Naive B cell (primary cell): ENCODE results near the gene DUSP28. TPM values are rescaled to one million over a fixed set of nuclear protein-coding genes. Genes with fewer than 3 reads are reported as not detected.

ENCODE experiments used
- ATAC-seq, 2 donors: fragments of 150-1000 bp; cut with Tn5 transposase; 2 replicates each; pipeline ENCODE4 v1.10.0; 2021; ENCODE audit warnings: low read depth in 2 of 2, mild to moderate bottlenecking in 2 of 2, moderate library complexity in 2 of 2
- DNase-seq: peaks from one replicate; pipeline ENCODE4 v3.0.0; 2022
- H3K27ac Mint-ChIP-seq, 6 donors: one replicate each; pipeline ENCODE4 v1.8.0; 2020 to 2022; ENCODE audit warnings: mild to moderate bottlenecking in 6 of 6, mixed read lengths in 6 of 6, moderate library complexity in 5 of 6, inconsistent platforms in 2 of 6
- H3K27me3 Mint-ChIP-seq, 3 donors: one replicate each; pipeline ENCODE4 v1.8.0; 2021 to 2022; ENCODE audit warnings: mixed read lengths in 3 of 3, mild to moderate bottlenecking in 1 of 3
- H3K36me3 Mint-ChIP-seq, 2 donors: one replicate each; pipeline ENCODE4 v1.8.0; 2020 to 2022; ENCODE audit warnings: mixed read lengths in 2 of 2, inconsistent platforms in 1 of 2, mild to moderate bottlenecking in 1 of 2
- H3K4me1 Mint-ChIP-seq, 3 donors: one replicate each; pipeline ENCODE4 v1.8.0; 2020 to 2022; ENCODE audit warnings: mixed read lengths in 3 of 3, inconsistent platforms in 1 of 3, mild to moderate bottlenecking in 1 of 3, moderate library complexity in 1 of 3
- H3K4me3 Mint-ChIP-seq, 8 donors: one replicate each; pipeline ENCODE4 v1.8.0; 2020 to 2022; ENCODE audit warnings: mild to moderate bottlenecking in 8 of 8, mixed read lengths in 8 of 8, moderate library complexity in 8 of 8, inconsistent platforms in 2 of 8
- H3K9me3 Mint-ChIP-seq, 7 donors: one replicate each; pipeline ENCODE4 v1.8.0; 2020 to 2022; ENCODE audit warnings: mixed read lengths in 7 of 7, mild to moderate bottlenecking in 5 of 7, inconsistent platforms in 2 of 7, moderate library complexity in 1 of 7
- polyA plus RNA-seq, 6 donors: library from polyadenylated mRNA; unstranded; fragments of 300-500 nt; fragmentation: Illumina TruSeq; gene quantifications; one replicate each; pipeline ENCODE4 v1.2.3, GENCODE V29; 2021; ENCODE audit warnings: low read depth in 6 of 6

The DUSP28 gene
- polyA plus RNA-seq, 6 donors from 2014 or later: 20.5 to 39.0 (median 24.7) TPM

DNA sequence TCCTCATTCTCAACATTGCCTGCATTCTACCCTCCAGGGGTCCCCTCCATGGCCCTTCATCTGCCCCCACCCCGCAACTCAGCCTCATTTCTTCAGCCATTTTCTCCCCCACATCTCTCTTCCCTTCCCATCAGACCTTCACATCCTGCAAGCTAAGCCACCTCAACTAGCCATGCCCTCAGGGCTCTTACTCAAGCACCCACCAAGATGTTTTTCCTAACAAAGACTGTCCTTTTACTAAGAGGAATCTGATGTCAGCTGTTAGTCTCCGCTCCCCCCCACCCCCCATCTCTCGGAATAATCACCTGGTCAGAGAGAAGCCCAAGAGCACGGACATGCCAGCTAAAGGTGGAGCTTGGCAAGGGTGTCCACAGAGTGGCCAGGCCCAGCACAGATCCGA is 21.7 kb downstream of the DUSP28 start:
- DNase-seq (no peak), ATAC-seq (no peak)
- Mint-ChIP-seq H3K9me3 (peaks cover 0 to 5% (median 0%) of the 10 kb centered on the region in 7 donors), H3K36me3 (peaks cover 0 to 18% of the 10 kb centered on the region in 2 donors), H3K27ac (peak overlapping the region in 1 of 6 donors; percentile 44), H3K4me1 (peaks cover 54 to 62% (median 60%) of the 10 kb centered on the region in 3 donors), H3K27me3 (no peaks in the 10 kb centered on the region), H3K4me3 (peak overlapping the region in 1 of 8 donors; percentile 18)

DNA sequence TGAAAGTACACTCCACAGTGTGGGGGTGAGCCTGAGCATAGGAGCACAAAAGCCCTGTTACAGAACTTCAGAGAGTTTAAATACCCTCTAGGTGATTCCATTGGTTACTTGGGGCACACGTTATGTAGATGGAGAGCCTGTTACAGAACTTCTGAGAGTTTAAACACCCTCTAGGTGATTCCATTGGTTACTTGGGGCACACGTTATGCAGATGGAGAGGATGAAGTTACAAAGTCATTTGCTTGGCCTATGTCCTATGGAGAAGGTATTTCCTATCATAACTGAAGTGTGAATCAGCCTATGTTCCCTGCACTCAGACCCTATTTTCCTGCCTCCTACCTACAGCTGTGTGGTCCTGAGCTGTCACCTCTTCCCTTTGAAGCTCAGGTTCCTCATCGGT is 22.6 kb downstream of the DUSP28 start:
- Mint-ChIP-seq H3K27ac (peak overlapping the region in 1 of 6 donors; percentile 80), H3K4me1 (peaks cover 58 to 69% (median 68%) of the 10 kb centered on the region in 3 donors), H3K27me3 (no peaks in the 10 kb centered on the region), H3K9me3 (peaks cover 0 to 5% (median 0%) of the 10 kb centered on the region in 7 donors), H3K4me3 (peak overlapping the region in 2 of 8 donors; percentile 65 to 78), H3K36me3 (peaks cover 0 to 18% of the 10 kb centered on the region in 2 donors)
- ATAC-seq: no peak
- no peak for DNase-seq

DNA sequence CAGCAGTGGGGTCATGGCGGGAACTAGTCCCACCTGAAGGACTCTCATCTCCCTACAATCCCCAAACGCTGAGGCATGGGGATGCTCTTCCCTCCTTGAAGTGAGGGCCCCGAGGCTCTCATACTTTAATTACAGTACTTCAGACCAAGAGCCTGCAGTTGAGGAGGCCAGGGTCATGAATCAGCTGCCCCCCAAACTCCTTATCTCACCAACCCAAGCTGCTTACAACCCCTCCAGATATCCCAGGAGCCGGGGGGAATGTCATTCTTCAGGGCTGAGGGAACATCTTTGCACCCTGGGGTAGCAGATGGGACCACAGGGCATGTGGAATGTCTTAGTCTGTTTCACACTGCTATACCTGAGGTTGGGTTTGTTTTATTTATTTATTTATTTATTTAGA is 23.6 kb downstream of the DUSP28 start:
- peaks cover 0 to 5% (median 0%) of the 10 kb centered on the region in 7 donors for H3K9me3 Mint-ChIP-seq
- peaks cover 64 to 79% (median 73%) of the 10 kb centered on the region in 3 donors for H3K4me1 Mint-ChIP-seq
- peak overlapping the region in 4 of 8 donors; percentile 1 to 99 (median 61) for H3K4me3 Mint-ChIP-seq
- ATAC-seq: no peak
- no peaks in the 10 kb centered on the region for H3K27me3 Mint-ChIP-seq
- peaks cover 0 to 18% of the 10 kb centered on the region in 2 donors for H3K36me3 Mint-ChIP-seq
- peak overlapping the region in 2 of 6 donors; percentile 78 to 99 for H3K27ac Mint-ChIP-seq
- DNase-seq: no peak

DNA sequence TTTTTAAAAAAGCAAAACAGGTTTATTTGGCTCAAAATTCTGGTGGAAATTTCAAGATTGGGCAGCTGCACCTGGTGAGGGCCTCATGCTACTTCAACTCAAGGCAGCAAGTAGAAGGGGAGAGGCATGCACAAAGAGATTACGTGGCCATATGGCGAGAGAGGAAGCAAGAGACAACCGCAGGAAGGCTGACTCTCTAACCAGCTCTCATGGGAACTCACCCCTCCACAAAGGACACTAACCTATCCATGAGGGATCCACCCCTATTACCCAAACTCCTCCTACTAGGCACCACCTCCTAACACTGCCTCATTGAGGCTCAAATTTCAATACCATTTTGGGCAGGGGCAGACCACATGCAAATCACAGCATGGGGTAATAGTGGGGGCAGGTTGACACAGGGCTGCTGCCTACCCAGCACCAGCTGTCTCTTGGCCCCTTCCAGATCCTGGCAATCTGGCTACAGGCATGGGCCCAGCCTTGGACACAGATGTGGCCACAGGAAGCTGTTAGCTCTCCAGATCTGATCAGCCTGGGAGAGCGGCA is 24.4 kb downstream of the DUSP28 start:
- Mint-ChIP-seq H3K9me3 (peaks cover 0 to 5% (median 0%) of the 10 kb centered on the region in 7 donors), H3K27me3 (no peaks in the 10 kb centered on the region), H3K4me1 (peaks cover 63 to 77% (median 73%) of the 10 kb centered on the region in 3 donors), H3K36me3 (peaks cover 0 to 18% of the 10 kb centered on the region in 2 donors), H3K4me3 (peak overlapping the region; percentile 92 to 99 (median 95)), H3K27ac (peak overlapping the region in 4 of 6 donors; percentile 85 to 99 (median 96))
- DNase-seq (peak; percentile 29), ATAC-seq (peak in 1 of 2 donors; percentile 5)

DNA sequence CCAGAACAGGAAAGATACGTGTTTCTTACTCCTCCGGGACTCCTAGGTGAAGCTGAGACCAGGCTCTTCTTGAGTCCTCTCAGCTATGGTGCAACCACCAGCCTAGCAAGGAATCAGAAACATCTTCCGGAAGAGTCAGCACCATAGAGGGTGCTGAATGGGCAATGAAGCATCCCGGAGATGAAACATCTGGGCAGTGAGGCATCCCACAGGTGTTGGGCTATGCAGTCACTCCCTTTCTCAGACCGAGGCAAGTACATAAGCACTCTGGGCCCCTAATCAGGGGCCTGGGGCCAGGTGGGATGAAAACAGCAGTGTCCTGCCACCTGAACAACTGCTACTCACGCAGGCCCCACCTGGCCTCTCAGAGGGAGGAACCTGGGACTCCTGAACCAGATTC is 24.9 kb downstream of the DUSP28 start:
- peak; percentile 32 for DNase-seq
- Mint-ChIP-seq H3K27ac (peak overlapping the region in 5 of 6 donors; percentile 93 to 99 (median 99)), H3K9me3 (peaks cover 0 to 5% (median 0%) of the 10 kb centered on the region in 7 donors), H3K36me3 (peaks cover 0 to 16% of the 10 kb centered on the region in 2 donors), H3K4me1 (peaks cover 57 to 71% (median 68%) of the 10 kb centered on the region in 3 donors), H3K4me3 (peak overlapping the region; percentile 92 to 99 (median 95)), H3K27me3 (no peaks in the 10 kb centered on the region)
- peak in 1 of 2 donors; percentile 17 for ATAC-seq

DNA sequence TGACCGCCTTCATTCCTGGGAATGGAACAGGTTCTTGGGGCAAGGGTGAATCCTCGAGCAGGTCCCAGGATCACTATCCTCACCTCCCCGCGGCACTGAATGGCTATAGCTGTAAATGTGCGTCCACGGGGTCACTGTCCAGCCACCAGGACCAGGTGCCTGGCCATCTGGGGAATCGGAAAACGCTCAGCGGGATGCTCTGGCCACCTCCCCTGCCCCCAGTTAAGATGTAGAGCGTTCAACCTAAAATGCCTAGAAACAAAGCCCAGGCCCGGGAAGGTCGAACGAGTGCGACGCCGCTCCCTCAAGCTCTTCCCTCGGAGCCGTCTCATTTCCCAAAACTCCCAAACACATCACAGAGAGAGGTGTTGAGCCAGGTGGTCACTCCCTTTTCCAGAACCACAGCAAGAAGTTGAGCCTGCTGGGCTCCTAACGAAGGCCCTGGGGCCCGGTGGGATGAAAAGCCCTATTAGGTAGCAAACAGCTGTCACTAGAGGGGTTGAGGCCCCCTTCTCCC is 25.6 kb downstream of the DUSP28 start:
- Mint-ChIP-seq H3K4me1 (peaks cover 51 to 66% (median 61%) of the 10 kb centered on the region in 3 donors), H3K4me3 (peak overlapping the region; percentile 92 to 99 (median 95)), H3K27me3 (no peaks in the 10 kb centered on the region), H3K27ac (peak overlapping the region; percentile 98 to 99 (median 99)), H3K9me3 (peaks cover 0 to 4% (median 0%) of the 10 kb centered on the region in 7 donors), H3K36me3 (peaks cover 0 to 9% of the 10 kb centered on the region in 2 donors)
- no peak for ATAC-seq
- DNase-seq: no peak

DNA sequence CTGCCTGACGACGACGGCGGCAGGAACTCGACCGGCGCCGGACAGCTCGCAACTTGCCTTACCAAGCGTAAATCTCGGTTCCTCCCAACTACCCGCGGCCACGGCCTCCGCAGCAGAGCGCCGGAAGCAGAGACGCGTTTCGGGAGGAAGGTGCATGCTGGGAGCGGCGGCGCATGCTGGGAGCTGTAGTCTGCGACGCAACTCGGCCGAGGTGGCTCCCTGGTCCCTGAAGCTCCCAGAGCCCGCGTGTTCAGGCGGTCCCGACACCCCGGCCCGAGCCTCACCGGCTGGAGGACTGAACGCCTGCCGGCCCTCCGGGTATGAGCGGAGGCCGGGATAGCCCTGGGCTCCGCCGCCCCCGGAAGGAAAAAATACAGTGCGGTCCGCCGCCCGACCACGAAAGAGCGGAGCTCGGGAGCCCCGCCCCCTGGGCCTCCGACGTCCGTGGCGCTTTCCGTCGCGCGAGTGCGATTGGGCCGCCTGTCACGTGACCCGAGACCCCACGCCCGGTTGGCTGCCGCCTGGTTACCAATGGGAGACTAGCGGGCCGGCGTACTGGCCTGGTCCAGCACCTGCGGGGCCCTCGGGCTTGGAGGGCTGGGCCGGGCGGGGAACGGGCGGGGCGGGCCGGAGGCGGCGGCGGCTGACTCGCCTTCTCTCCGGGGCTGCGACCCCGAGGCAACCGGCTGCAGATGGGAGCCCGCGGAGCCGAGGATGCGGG is 26.2 kb downstream of the DUSP28 start, which contains the start of gene CAPN10:
CAPN10 (plus strand) TSS at position 537 of the 721 bp plus-strand sequence; CDS start at position 715, 178 bp downstream.
- no peaks in the 10 kb centered on the region for H3K27me3 Mint-ChIP-seq
- peaks cover 0 to 2% (median 0%) of the 10 kb centered on the region in 7 donors for H3K9me3 Mint-ChIP-seq
- H3K4me1 Mint-ChIP-seq: peaks cover 51 to 63% (median 62%) of the 10 kb centered on the region in 3 donors
- DNase-seq: peak; percentile 98
- peak within 1 kb of the TSS; percentile 92 to 99 (median 95) for H3K4me3 Mint-ChIP-seq
- peak within 1 kb of the TSS; percentile 98 to 99 (median 99) for H3K27ac Mint-ChIP-seq
- H3K36me3 Mint-ChIP-seq: peaks cover 0 to 6% of the 10 kb centered on the region in 2 donors
- peak; percentile 81 to 85 for ATAC-seq

DNA sequence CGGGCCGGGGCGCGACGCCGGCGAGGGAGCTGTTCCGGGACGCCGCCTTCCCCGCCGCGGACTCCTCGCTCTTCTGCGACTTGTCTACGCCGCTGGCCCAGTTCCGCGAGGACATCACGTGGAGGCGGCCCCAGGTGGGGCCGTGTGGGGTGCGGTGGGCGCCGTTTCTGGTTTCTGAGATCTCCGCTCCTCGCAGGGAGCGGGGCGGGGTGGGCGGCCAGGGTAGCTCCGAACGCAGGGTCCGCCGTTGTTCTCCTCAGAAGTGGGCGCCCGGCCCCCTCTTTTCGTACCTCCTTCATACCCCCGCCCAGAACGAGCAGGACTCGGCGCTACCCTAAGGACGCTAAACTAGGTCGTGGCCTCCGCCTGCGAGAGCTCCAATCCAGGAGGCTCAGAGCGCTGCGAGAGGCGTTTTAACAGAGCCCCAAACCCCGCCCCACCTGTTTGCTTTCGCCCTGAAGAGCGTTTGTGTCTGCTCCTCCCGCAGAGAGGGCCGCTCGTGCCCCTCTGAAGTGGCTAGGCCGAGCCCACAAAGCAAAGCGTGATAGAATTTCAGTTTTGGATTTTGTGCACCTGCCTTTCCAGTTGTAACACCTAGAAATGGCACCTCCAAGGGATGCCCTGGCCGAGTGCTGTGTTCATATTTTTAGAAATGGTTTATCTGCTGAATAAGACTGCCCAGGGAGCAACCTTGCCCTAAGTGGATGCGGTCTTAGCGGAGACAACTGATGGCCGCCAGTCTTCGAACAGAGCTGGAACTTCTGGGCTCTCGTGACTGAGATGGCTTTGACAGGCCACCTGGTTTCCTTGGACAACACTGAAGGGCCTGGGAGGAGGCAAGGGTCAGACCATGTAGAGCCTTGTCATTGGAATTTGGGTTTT is 27.0 kb downstream of the DUSP28 start:
- Mint-ChIP-seq H3K4me1 (peaks cover 50 to 61% (median 55%) of the 10 kb centered on the region in 3 donors), H3K36me3 (peaks cover 0 to 7% of the 10 kb centered on the region in 2 donors), H3K27me3 (no peaks in the 10 kb centered on the region), H3K27ac (peak overlapping the region; percentile 9 to 99 (median 66)), H3K4me3 (peak overlapping the region; percentile 89 to 98 (median 94)), H3K9me3 (no peaks in the 10 kb centered on the region)
- peak; percentile 12 to 17 for ATAC-seq
- no peak for DNase-seq

DNA sequence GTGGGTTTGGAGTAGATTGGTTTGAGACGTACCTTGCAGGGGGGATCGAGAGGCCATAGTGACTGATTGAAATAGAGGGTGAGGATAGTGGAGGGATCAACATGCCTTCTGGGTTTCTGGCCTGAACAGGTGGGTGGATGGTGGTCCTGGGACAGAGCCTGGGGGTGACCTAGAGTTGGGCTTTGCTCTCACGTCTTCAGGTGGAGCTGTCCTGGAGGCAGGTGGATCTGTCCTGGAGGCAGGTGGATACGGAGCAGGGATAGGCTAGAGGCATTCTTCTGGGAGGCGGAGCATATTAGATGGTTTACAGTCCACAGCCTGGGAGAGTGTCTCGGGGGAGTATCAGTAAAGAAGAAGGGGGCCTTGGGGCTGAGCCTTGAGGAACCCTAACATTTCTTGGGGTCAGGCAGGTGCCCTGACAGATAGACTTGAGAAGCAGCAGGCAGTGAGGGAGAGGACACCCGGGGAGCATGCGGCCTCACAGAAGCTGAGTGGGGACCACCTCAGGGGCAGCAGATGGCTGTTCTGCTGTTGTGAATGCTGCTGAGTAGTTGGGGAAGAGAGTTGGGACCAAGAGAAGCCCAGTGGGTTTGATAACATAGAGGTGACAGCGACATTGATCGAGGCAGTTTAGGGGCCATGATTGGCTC is 28.0 kb downstream of the DUSP28 start:
- DNase-seq (no peak), ATAC-seq (no peak)
- H3K4me3 Mint-ChIP-seq: peak overlapping the region; percentile 89 to 98 (median 94)
- H3K27ac Mint-ChIP-seq: peak overlapping the region in 5 of 6 donors; percentile 10 to 99 (median 79)
- H3K36me3 Mint-ChIP-seq: peaks cover 0 to 7% of the 10 kb centered on the region in 2 donors
- peaks cover 43 to 51% (median 49%) of the 10 kb centered on the region in 3 donors for H3K4me1 Mint-ChIP-seq
- no peaks in the 10 kb centered on the region for H3K9me3 Mint-ChIP-seq
- no peaks in the 10 kb centered on the region for H3K27me3 Mint-ChIP-seq

DNA sequence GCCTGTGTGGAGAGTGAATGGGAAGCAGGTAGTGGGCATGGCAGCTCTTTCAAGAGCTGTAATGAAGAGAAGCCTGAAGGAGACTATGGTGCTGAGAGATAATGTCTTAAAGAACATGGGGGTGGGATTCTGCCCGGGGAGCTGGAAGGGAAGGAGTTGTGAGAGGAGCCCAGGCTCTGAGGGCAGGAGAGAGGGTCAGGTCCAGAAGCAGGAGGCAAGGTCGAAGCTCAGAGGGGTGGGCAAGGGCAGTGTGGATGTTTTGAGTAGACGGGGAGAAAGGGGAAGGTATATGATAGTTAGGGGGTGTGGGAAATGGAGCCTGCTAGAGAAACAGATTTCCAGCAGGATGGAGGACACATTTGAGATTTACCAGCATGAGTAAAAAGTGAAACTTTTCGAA is 28.5 kb downstream of the DUSP28 start:
- no peak for DNase-seq
- no peak for ATAC-seq
- peak overlapping the region in 5 of 8 donors; percentile 51 to 98 (median 90) for H3K4me3 Mint-ChIP-seq
- H3K27ac Mint-ChIP-seq: peak overlapping the region in 3 of 6 donors; percentile 79 to 99 (median 80)
- no peaks in the 10 kb centered on the region for H3K27me3 Mint-ChIP-seq
- H3K9me3 Mint-ChIP-seq: no peaks in the 10 kb centered on the region
- H3K4me1 Mint-ChIP-seq: peaks cover 40 to 50% (median 45%) of the 10 kb centered on the region in 3 donors
- H3K36me3 Mint-ChIP-seq: peaks cover 0 to 7% of the 10 kb centered on the region in 2 donors

DNA sequence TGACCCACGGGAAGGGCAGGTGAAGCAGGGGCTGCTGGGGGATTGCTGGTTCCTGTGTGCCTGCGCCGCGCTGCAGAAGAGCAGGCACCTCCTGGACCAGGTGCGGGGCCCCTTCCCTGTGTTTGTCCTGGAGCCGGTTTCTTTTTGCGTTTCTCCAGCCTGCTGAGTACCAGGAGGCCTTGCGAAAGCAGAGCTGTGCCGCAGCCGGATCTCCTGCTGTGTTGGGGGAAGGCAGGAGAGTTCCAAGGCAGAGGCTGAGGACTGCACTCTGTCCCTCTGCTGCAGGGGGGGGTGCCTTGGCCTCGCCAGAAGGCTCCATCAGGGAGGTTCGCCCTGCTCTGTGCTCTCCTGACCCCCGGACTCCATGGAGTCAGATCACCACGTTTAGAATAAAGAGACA is 29.2 kb downstream of the DUSP28 start:
- Mint-ChIP-seq H3K4me3 (peak overlapping the region in 2 of 8 donors; percentile 24 to 50), H3K9me3 (no peaks in the 10 kb centered on the region), H3K27me3 (no peaks in the 10 kb centered on the region), H3K36me3 (peaks cover 0 to 7% of the 10 kb centered on the region in 2 donors), H3K27ac (peak overlapping the region in 1 of 6 donors; percentile 44), H3K4me1 (peaks cover 38 to 47% (median 39%) of the 10 kb centered on the region in 3 donors)
- ATAC-seq (no peak), DNase-seq (no peak)
